OCI-LY7 (cell line): ENCODE measurements around the gene NCAPD3.

Source experiments
- CTCF ChIP-seq: fragments of 200-600 bp; sonication (generic); conservative IDR thresholded peaks from 2 replicates; pipeline ENCODE4 v1.5.1; 2014; ENCODE audit warnings: mild to moderate bottlenecking, antibody characterized with exemption, low read length, moderate library complexity, mixed read lengths
- EZH2phosphoT487 ChIP-seq: fragments of 200-600 bp; sonication (generic); IDR thresholded peaks from 2 replicates; pipeline ENCODE4 v1.6.1; 2018; ENCODE audit warnings: low read depth, borderline replicate concordance, mild to moderate bottlenecking, mixed run types, antibody characterized with exemption, low read length, moderate library complexity, mixed read lengths

GRCh38 chr11:134254433-134255183 lies 30.8 kb upstream of the NCAPD3 start:
- TF ChIP-seq CTCF = no peak
- no peak for TF ChIP-seq EZH2phosphoT487
